ENCODE measurements around the gene GJC3.
"Not testable (repeated sequence)": the region's sequence is repeated elsewhere in the genome, so short reads cannot be mapped to it uniquely, and the experiment has no call there.

The GJC3 gene

GRCh38 chr7:99928188-99928587 is 1.2 kb downstream of the GJC3 start:
- no peak for DNase-seq

DNA sequence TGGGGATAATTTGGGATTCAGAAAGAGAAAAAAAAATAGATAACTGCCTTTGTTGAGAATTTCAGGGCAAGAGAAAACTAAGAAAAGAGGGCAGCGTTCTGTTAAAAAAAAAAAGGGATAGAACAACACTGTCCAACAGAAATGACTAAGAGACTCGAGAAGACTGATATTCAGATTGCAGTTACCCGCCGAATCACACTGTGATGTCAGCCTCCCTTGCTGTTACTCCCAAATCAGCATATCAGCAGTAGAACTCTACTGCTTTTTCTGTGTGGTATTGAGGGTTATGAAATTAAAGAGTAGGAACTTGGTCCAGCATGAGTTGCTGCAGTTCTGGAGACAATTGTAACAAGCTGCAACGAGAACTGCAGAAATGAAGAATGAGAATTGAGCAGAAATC is 1.9 kb downstream of the GJC3 start:
- no peak for DNase-seq

GRCh38 chr7:99926321-99926720 is 3.1 kb downstream of the GJC3 start:
- no peak for DNase-seq

DNA sequence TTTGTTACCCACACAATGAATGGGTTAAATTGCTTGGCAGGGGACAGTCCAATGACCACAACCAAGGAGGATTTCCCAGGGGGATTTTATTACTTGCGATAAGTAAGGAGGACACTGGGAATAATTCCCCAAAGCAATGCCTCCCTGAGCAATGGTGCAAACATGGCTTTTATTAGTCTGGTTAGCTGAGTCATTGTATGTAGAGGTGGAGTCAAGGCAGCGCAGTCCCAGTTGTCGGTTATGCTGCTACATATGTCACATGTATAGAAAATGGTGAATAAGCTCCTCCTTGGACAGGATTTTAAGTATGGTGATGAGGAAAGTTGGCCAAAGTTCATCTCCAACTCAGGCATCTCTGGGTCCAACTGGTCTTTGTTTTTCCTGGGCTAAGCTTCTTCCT is 6.2 kb downstream of the GJC3 start:
- no peak for DNase-seq

- no peak for DNase-seq
These were observed 9.3 kb downstream of the GJC3 start for GRCh38 chr7:99920149-99920548.

- DNase-seq: no peak
These were observed 9.7 kb downstream of the GJC3 start for GRCh38 chr7:99919814-99920112.

DNA sequence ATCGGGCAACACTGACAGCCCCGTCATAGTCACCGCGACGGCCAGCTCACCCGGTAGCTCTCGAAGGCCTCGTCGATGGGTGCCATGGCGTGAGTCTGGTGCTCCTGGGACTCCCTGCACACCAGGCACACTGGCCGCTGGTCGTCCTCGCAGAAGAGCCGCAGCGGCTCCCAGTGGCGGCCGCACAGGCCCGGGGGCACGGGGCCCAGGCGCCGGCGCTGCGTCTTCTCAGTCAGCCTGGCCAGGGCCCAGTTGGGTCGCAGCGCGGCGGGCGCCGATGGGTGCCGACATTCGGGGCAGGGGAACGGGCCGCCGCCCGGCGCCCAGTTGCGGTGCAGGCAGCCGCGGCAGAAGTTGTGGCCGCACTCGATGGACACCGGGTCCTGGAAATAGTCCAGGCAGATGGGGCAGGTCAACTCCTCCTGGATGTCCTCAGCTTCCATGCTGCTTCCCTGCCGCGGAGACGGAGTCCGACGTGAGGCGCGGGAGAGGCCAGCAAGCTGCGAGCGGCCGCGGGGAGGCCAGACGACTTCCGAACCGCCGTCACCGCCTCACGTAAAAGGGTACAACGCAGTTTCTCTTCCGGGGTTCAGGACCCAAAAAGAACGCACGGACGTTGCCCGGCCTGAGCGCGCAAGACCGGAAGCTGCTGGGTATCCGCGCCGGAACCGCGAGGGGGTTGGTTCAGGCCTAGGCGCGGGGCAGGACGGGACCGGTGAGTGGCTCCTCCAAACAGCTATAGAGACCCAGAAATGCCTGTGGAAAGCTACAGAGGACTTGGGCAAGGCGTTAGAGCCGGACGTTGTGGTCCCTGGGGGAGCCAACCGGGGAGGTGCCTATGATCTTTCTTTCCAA is 10.2 kb downstream of the GJC3 start, which contains the start of gene TRIM4:
TSS of gene TRIM4 (minus strand) at position 572 of the 855 bp plus-strand sequence. CDS start at position 443, 129 bp downstream.
- peak; percentile 89 for DNase-seq

GRCh38 chr7:99910976-99911375 is 18.4 kb downstream of the GJC3 start:
- no peak for DNase-seq

- DNase-seq: no peak
These were observed 27.8 kb downstream of the GJC3 start for GRCh38 chr7:99901581-99901980.

- DNase-seq: no peak
These were observed 29.4 kb downstream of the GJC3 start for GRCh38 chr7:99899830-99900519.

- DNase-seq: no peak
These were observed 30.6 kb downstream of the GJC3 start for GRCh38 chr7:99898836-99899235.

DNA sequence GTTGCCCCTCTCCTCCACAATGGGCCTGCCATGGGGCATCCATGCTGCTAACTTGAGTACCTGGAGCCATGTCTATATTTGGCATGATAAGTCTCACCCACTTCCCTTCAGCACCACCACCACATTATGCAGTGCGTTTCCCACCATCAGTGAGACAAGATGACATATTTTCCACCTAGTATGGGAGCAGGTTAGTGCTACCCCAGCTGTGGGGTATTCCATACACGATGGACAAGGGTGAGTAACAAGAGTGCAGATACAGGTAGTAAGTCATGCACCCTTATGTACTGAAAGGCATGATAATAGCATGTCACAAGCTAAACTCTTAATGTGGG is 31.4 kb downstream of the GJC3 start:
- no peak for DNase-seq

- no peak for DNase-seq
These were observed 31.9 kb downstream of the GJC3 start for GRCh38 chr7:99897322-99898022.

GRCh38 chr7:99894738-99895137 is 34.7 kb downstream of the GJC3 start:
- no peak for DNase-seq

GRCh38 chr7:99893280-99893679 is 36.1 kb downstream of the GJC3 start:
- no peak for DNase-seq

GRCh38 chr7:99890348-99890747 is 39.1 kb downstream of the GJC3 start:
- not testable (repeated sequence) for DNase-seq

- not testable (repeated sequence) for DNase-seq
These were observed 41.1 kb downstream of the GJC3 start for GRCh38 chr7:99888366-99888765.

- DNase-seq: no peak
These were observed 48.0 kb downstream of the GJC3 start for GRCh38 chr7:99881370-99881769.

GRCh38 chr7:99876933-99877332 is 52.5 kb downstream of the GJC3 start, which contains the start of gene OR2AE1:
TSS of gene OR2AE1 (minus strand) at chr7:99877033. CDS start at chr7:99877033, 0 bp downstream.
- no peak for DNase-seq

DNA sequence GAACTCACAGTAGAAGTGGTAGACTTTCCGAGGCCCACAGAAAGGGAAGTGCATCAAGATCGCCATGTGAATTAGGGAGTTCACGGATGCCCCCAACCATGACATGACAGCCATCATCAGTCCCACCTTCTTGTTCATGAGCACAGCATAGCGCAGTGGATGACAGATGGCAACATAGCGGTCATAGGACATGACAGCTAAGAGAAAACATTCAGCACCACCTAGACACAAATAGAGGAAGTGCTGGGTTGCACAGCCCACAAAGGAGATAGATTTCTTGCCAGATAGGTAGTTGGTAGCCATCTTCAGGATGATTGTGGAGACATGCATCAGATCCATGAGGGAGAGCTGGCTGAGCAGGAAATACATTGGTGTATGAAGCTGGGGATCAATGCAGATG is 52.9 kb downstream of the GJC3 start:
- no peak for DNase-seq
